ENCODE measurements around the gene CD5L.

Gene CD5L

DNA sequence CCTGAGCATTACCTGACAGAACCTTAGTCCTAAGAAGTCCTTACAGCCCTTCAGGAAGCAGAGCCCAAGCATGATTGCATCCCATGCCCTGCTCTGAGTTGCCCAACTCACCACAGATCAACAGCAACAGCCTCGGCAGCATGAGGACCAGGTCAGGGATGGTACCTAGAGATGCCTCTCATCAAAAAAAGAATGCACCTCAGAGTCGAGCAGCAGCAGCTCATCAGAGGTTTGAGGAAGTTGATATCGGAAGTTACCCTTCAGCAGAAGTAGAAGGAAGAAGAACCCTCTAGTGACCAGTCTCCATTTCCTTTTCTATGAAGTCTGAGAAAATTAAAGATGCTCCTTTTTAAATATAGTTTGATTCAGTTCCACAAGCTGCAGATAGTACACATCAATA lies 21.7 kb downstream of the CD5L start, which contains the start of gene FCRL1:
FCRL1 (minus strand) TSS at position 225 of the 400 bp plus-strand sequence; CDS start at position 142, 83 bp downstream.
- WGBS, result 56% methylated on average over 2 of the region's 3 CpGs
- no peaks in the 10 kb centered on the region for H3K79me1 ChIP-seq (replicated peaks; ENCODE audit: low read length, poor library complexity, severe bottlenecking)
- no peaks in the 10 kb centered on the region for H3K4me1 ChIP-seq (ENCODE audit: control insufficient read depth, insufficient read depth, low read depth, low read length)
- no peak within 1 kb of the TSS for H2BK5ac ChIP-seq (ENCODE audit: low read depth, low read length, poor library complexity, severe bottlenecking)
- H3K4me3 ChIP-seq (ENCODE audit: insufficient read depth in 1 of 2, low read depth in 1 of 2, low read length in 2 of 2), result no peak within 1 kb of the TSS
- H2BK15ac ChIP-seq (ENCODE audit: low read depth, poor library complexity, severe bottlenecking), result no peak within 1 kb of the TSS
- H3K4me2 ChIP-seq (ENCODE audit: low read length, poor library complexity, severe bottlenecking), result no peak within 1 kb of the TSS
- H3K18ac ChIP-seq (ENCODE audit: low read depth in 1 of 2, low read length in 2 of 2), result no peak within 1 kb of the TSS
- H3K27ac ChIP-seq (ENCODE audit: low read length, poor library complexity, severe bottlenecking), result no peak within 1 kb of the TSS
- H2AFZ ChIP-seq (ENCODE audit: low read depth, low read length), result peak within 1 kb of the TSS; percentile 23
- no peak within 1 kb of the TSS for H4K91ac ChIP-seq (ENCODE audit: low read length)
- H2AK5ac ChIP-seq (ENCODE audit: low read length, severe bottlenecking), result no peak within 1 kb of the TSS
- H2BK12ac ChIP-seq (ENCODE audit: low read length in 2 of 2), result no peak within 1 kb of the TSS
- H3K27me3 ChIP-seq (ENCODE audit: control insufficient read depth in 1 of 2, insufficient read depth in 1 of 2, low read length in 2 of 2), result no peaks in the 10 kb centered on the region
- no peak for DNase-seq
- no peak within 1 kb of the TSS for H3K23ac ChIP-seq (ENCODE audit: low read length in 2 of 2)
- H3K9ac ChIP-seq (ENCODE audit: low read length), result no peak within 1 kb of the TSS
- H3K14ac ChIP-seq (ENCODE audit: low read length in 2 of 2), result no peak within 1 kb of the TSS
- H3K36me3 ChIP-seq (ENCODE audit: control insufficient read depth in 1 of 2, insufficient read depth in 2 of 2, low read depth in 1 of 2, low read length in 2 of 2), result no peaks in the 10 kb centered on the region
- peaks cover 2% of the 10 kb centered on the region for H3K9me3 ChIP-seq (ENCODE audit: control insufficient read depth, low read length)
- H2BK120ac ChIP-seq (ENCODE audit: low read depth, low read length), result no peak within 1 kb of the TSS
- H4K8ac ChIP-seq (ENCODE audit: low read length), result no peak within 1 kb of the TSS
- H3K4ac ChIP-seq (ENCODE audit: low read depth in 1 of 2, low read length in 2 of 2), result no peak within 1 kb of the TSS

DNA sequence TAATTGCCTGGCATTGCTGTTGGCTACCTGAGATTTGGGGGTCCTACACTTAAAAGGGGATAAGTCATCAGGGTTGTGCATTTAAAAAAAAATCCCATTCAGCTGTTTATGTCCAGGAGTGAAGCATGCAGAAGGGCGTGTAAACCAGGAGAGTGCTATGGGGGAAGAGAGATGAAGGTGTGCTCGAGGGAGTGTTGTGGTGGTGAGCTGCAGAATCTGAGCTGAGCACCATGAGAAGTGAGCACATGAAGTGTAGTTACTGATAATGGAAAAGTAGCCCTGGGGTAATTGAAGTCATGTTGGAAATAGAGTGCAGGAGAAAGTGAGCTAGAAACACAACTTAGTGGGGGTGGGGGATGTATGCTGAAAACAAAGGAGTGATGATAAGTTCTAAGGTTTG lies 22.4 kb downstream of the CD5L start:
- H2BK12ac ChIP-seq (ENCODE audit: low read length in 2 of 2), result no peak overlapping the region
- H2BK15ac ChIP-seq (ENCODE audit: low read depth, poor library complexity, severe bottlenecking), result no peak overlapping the region
- no peak overlapping the region for H3K23ac ChIP-seq (ENCODE audit: low read length in 2 of 2)
- no peak overlapping the region for H3K9ac ChIP-seq (ENCODE audit: low read length)
- no peaks in the 10 kb centered on the region for H3K4me1 ChIP-seq (ENCODE audit: control insufficient read depth, insufficient read depth, low read depth, low read length)
- no peak for DNase-seq
- H2BK5ac ChIP-seq (ENCODE audit: low read depth, low read length, poor library complexity, severe bottlenecking), result no peak overlapping the region
- H2AK5ac ChIP-seq (ENCODE audit: low read length, severe bottlenecking), result no peak overlapping the region
- H2BK120ac ChIP-seq (ENCODE audit: low read depth, low read length), result no peak overlapping the region
- H3K18ac ChIP-seq (ENCODE audit: low read depth in 1 of 2, low read length in 2 of 2), result no peak overlapping the region
- no peaks in the 10 kb centered on the region for H3K27me3 ChIP-seq (ENCODE audit: control insufficient read depth in 1 of 2, insufficient read depth in 1 of 2, low read length in 2 of 2)
- no peak overlapping the region for H3K4me2 ChIP-seq (ENCODE audit: low read length, poor library complexity, severe bottlenecking)
- no peak overlapping the region for H3K14ac ChIP-seq (ENCODE audit: low read length in 2 of 2)
- no peak overlapping the region for H3K4ac ChIP-seq (ENCODE audit: low read depth in 1 of 2, low read length in 2 of 2)
- H4K91ac ChIP-seq (ENCODE audit: low read length), result no peak overlapping the region
- 49% methylated on average over 2 of the region's 2 CpGs for WGBS
- peak overlapping the region; percentile 23 for H2AFZ ChIP-seq (ENCODE audit: low read depth, low read length)
- H4K8ac ChIP-seq (ENCODE audit: low read length), result no peak overlapping the region
- no peaks in the 10 kb centered on the region for H3K36me3 ChIP-seq (ENCODE audit: control insufficient read depth in 1 of 2, insufficient read depth in 2 of 2, low read depth in 1 of 2, low read length in 2 of 2)
- H3K9me3 ChIP-seq (ENCODE audit: control insufficient read depth, low read length), result peaks cover 6% of the 10 kb centered on the region
- H3K4me3 ChIP-seq (ENCODE audit: insufficient read depth in 1 of 2, low read depth in 1 of 2, low read length in 2 of 2), result no peak overlapping the region
- H3K79me1 ChIP-seq (replicated peaks; ENCODE audit: low read length, poor library complexity, severe bottlenecking), result no peaks in the 10 kb centered on the region
- no peak overlapping the region for H3K27ac ChIP-seq (ENCODE audit: low read length, poor library complexity, severe bottlenecking)

DNA sequence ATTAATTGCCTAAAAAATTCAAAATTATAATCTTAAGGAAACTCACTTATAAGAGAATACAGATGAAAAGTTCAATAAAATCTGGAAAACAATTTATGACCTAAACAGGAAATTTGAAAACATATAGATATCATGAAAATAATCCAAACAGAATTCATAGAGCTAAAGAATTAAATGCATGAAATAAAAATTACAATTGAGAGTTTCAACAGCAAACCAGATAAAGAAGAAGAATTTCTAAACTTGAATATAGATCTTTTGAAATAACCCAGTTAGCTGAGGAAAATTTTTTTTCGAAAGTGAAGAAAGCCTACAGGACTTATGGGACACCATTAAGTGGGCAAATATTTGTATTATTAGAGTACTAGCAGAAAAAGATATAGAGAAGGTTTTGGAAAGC lies 28.3 kb downstream of the CD5L start:
- H2BK120ac ChIP-seq (ENCODE audit: low read depth, low read length), result no peak overlapping the region
- H2AK5ac ChIP-seq (ENCODE audit: low read length, severe bottlenecking), result no peak overlapping the region
- no peak overlapping the region for H3K27ac ChIP-seq (ENCODE audit: low read length, poor library complexity, severe bottlenecking)
- DNase-seq, result no peak
- no peak overlapping the region for H3K23ac ChIP-seq (ENCODE audit: low read length in 2 of 2)
- H3K4me3 ChIP-seq (ENCODE audit: insufficient read depth in 1 of 2, low read depth in 1 of 2, low read length in 2 of 2), result no peak overlapping the region
- no peak overlapping the region for H4K91ac ChIP-seq (ENCODE audit: low read length)
- no peaks in the 10 kb centered on the region for H3K36me3 ChIP-seq (ENCODE audit: control insufficient read depth in 1 of 2, insufficient read depth in 2 of 2, low read depth in 1 of 2, low read length in 2 of 2)
- no peak overlapping the region for H2AFZ ChIP-seq (ENCODE audit: low read depth, low read length)
- no peaks in the 10 kb centered on the region for H3K27me3 ChIP-seq (ENCODE audit: control insufficient read depth in 1 of 2, insufficient read depth in 1 of 2, low read length in 2 of 2)
- no peaks in the 10 kb centered on the region for H3K4me1 ChIP-seq (ENCODE audit: control insufficient read depth, insufficient read depth, low read depth, low read length)
- 75% methylated on average over 1 of the region's 1 CpG for WGBS
- peak overlapping the region; percentile 44 for H2BK5ac ChIP-seq (ENCODE audit: low read depth, low read length, poor library complexity, severe bottlenecking)
- H3K4ac ChIP-seq (ENCODE audit: low read depth in 1 of 2, low read length in 2 of 2), result no peak overlapping the region
- H4K8ac ChIP-seq (ENCODE audit: low read length), result no peak overlapping the region
- H3K18ac ChIP-seq (ENCODE audit: low read depth in 1 of 2, low read length in 2 of 2), result no peak overlapping the region
- no peak overlapping the region for H3K4me2 ChIP-seq (ENCODE audit: low read length, poor library complexity, severe bottlenecking)
- no peak overlapping the region for H2BK12ac ChIP-seq (ENCODE audit: low read length in 2 of 2)
- no peak overlapping the region for H2BK15ac ChIP-seq (ENCODE audit: low read depth, poor library complexity, severe bottlenecking)
- no peaks in the 10 kb centered on the region for H3K79me1 ChIP-seq (replicated peaks; ENCODE audit: low read length, poor library complexity, severe bottlenecking)
- no peak overlapping the region for H3K9ac ChIP-seq (ENCODE audit: low read length)
- peaks cover 36% of the 10 kb centered on the region for H3K9me3 ChIP-seq (ENCODE audit: control insufficient read depth, low read length)
- no peak overlapping the region for H3K14ac ChIP-seq (ENCODE audit: low read length in 2 of 2)

DNA sequence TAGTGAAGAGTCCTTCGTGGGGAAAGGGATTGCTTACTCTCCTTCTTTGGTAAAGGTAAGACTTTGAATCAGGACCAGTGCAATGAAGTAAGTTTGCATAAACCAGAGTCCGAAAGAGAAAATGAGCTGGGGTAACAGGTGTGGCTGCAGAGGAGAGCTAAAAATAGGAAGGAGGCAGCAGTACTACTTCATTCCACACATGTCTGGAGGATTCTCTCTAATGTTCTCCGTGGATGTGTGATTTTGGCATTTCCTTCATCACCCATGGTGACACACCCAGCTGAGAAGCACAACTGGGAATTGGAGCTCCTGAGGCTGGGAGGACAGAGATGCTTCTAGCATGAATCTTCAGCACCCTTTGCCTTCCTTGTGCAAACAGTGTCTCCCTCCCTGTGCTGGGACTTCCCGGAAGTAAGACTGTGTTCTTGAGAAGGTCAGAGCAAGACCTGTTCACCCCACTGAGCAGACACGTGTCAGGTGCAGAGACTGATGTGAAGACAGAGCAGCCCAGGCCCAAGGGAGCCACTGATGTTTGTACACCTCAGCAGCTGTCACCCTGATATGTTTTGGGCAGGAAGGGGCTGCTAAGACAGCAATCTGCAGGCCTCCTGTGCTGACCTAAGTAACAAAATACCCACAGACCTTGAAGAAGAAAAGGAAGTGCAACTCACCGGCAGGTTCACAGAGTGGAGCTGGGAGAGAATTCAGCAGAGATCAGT lies 35.0 kb downstream of the CD5L start:
- no peak overlapping the region for H3K4me3 ChIP-seq (ENCODE audit: insufficient read depth in 1 of 2, low read depth in 1 of 2, low read length in 2 of 2)
- peaks cover 8% of the 10 kb centered on the region for H3K9me3 ChIP-seq (ENCODE audit: control insufficient read depth, low read length)
- H3K4me1 ChIP-seq (ENCODE audit: control insufficient read depth, insufficient read depth, low read depth, low read length), result no peaks in the 10 kb centered on the region
- no peak overlapping the region for H2BK5ac ChIP-seq (ENCODE audit: low read depth, low read length, poor library complexity, severe bottlenecking)
- no peak overlapping the region for H2AFZ ChIP-seq (ENCODE audit: low read depth, low read length)
- no peak overlapping the region for H2BK12ac ChIP-seq (ENCODE audit: low read length in 2 of 2)
- H3K18ac ChIP-seq (ENCODE audit: low read depth in 1 of 2, low read length in 2 of 2), result no peak overlapping the region
- H3K23ac ChIP-seq (ENCODE audit: low read length in 2 of 2), result no peak overlapping the region
- no peak overlapping the region for H4K91ac ChIP-seq (ENCODE audit: low read length)
- H3K27me3 ChIP-seq (ENCODE audit: control insufficient read depth in 1 of 2, insufficient read depth in 1 of 2, low read length in 2 of 2), result peaks cover 0 to 6% of the 10 kb centered on the region in 2 experiments
- H3K4me2 ChIP-seq (ENCODE audit: low read length, poor library complexity, severe bottlenecking), result no peak overlapping the region
- H3K4ac ChIP-seq (ENCODE audit: low read depth in 1 of 2, low read length in 2 of 2), result no peak overlapping the region
- H2BK15ac ChIP-seq (ENCODE audit: low read depth, poor library complexity, severe bottlenecking), result no peak overlapping the region
- no peaks in the 10 kb centered on the region for H3K79me1 ChIP-seq (replicated peaks; ENCODE audit: low read length, poor library complexity, severe bottlenecking)
- no peak overlapping the region for H3K27ac ChIP-seq (ENCODE audit: low read length, poor library complexity, severe bottlenecking)
- H2BK120ac ChIP-seq (ENCODE audit: low read depth, low read length), result no peak overlapping the region
- no peaks in the 10 kb centered on the region for H3K36me3 ChIP-seq (ENCODE audit: control insufficient read depth in 1 of 2, insufficient read depth in 2 of 2, low read depth in 1 of 2, low read length in 2 of 2)
- no peak for DNase-seq
- no peak overlapping the region for H3K14ac ChIP-seq (ENCODE audit: low read length in 2 of 2)
- H3K9ac ChIP-seq (ENCODE audit: low read length), result no peak overlapping the region
- WGBS, result 58% methylated on average over 6 of the region's 6 CpGs
- H2AK5ac ChIP-seq (ENCODE audit: low read length, severe bottlenecking), result no peak overlapping the region
- H4K8ac ChIP-seq (ENCODE audit: low read length), result no peak overlapping the region
